IPS DF 19.7 (cell line): ENCODE measurements around the gene GAPVD1.
A peak's percentile ranks its signal among the peaks of the same experiment; 100 is the strongest.
"Not testable (repeated sequence)": the region's sequence is repeated elsewhere in the genome, so short reads cannot be mapped to it uniquely, and the experiment has no call there.

ENCODE experiments used
- DNase-seq: peaks from one replicate; pipeline ENCODE4 v3.0.0-alpha.2; 2013; ENCODE audit warnings: low read depth, low spot score

GAPVD1 gene

DNA sequence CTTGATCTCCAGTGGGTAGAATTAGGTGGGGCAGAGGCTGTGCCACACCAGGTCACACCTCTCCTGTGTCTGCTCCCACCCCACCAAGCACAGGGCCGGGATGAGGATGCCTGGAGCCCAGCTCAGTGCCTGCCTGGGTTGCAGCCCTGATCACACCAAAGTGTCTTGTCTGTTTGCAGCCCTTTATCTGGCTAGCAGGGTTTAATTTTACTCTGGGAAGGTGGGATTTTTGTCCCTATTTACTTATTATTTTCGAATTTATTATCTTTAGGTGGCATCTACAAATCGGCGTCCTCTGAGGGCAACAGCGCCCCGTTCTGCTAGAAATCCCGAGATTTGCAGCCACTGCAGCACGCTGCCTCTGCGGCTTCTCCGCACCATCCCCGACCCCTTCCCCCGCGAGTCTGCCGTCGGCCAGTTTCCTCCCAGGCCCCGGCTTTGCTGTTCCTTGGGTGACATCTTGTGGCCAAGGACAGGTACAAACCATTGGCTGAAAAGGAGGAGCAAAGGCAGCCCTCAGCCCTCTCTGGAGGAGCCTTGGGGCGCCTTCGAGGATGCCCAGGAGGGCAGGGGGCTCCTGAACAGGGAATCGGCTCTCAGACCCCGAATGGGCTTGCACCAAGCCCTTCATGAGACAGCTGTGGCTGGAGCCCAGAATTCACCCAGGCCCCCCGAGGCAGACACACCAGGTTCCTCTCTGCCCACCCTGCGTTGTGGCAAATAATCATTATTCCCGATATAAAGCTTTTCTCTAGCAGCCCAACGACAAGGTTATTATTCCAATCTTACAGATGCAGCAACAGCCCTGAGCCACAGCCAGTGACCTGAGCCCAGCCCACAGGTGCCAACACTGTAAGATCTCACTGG lies 113.0 kb downstream of the GAPVD1 start:
- DNase-seq, result peak; percentile 38

DNA sequence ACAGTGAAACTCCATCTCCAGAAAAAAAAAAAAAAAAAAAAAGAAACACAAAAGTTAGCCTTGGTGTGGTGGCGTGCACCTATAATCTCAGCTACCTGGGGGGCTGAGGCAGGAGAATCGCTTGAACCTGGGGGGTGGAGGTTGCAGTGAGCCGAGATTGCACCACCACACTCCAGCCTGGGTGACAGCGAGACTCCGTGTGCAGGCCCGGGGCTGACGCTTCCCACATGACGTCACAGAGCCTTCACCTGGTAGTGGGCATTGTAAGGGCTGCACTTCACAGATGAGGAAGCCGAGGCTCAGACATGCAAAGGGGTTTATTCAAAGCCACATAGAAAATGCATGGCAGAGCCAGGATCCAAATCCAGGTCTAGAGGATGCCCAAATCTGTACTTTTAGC lies 114.2 kb downstream of the GAPVD1 start:
- no peak for DNase-seq

DNA sequence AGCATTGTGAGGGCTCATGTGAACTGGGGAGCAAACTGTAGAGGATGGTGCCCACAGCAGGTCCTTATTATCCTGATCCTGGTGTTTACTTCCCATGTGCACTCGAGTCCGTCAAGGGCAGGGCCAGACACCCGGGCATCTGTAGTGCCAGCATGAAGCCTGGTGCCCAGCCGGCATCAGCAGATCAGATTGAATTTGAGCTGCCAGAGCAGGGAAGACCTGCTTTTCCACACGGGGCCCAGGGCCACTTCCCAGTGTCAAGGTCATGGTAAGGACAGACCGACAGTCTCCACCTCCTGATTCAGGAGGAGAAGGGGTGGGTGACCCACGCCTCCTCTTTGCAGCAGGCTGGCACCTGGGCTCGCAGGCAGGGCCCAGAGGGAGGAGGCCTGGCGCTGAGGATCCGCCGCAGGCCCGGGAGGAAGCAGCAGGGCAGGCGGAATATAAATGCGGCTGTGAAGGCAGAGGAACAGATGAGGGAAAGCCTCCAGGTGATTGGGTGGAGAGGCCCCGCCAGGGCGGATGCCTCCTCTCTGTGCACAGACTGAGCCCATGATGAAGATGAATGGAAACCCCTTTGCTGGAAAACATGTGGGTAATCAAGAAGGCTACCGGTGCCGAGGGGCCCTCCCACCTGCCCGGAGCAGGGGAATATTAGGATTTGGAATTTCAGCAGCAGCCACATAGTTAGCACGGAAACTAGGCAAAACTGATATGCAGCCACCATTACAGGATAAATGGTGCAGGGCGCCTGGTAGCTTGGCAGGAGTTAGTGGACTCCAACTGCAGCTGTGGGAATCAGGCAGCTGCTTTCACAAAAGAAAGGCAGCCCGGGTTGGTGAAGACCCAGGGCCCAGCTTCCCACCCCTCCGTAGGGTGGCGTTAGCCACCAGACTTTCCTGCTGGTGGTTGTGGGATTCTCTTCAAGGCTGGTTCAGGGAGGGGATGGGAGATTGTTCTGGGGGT lies 114.9 kb downstream of the GAPVD1 start:
- DNase-seq, result no peak

DNA sequence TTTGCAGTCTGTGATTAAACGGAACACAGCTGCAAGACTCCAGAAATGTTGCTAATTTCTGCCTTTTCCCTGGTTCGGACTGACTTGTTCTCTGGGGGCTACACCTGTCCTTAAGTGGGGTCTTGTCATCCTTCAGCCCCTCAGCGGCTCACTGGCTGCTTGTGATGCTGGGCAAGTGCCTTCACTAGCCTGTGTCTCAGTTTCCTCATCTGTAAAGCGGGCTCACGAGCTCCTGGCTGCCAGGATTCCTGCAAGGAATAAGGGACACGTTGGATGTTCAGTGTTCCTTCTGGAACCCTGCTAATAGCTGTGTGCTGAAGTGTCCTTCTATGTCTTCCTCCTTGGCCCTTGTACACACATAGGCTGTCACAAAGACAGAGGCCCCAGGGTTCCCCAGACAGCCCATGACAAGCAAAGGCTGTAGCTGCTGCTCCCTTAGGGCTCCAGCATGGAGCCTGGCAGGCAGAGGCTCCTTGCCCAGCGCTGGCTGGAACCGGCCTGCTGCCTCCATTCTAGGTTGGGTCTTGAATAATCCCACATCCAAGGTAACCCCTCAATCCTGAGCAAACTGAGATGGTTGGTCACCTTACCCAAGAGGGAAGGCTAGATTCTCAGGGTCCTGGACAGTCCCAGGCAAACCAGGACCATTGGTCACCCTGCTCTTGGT lies 116.1 kb downstream of the GAPVD1 start:
- no peak for DNase-seq

DNA sequence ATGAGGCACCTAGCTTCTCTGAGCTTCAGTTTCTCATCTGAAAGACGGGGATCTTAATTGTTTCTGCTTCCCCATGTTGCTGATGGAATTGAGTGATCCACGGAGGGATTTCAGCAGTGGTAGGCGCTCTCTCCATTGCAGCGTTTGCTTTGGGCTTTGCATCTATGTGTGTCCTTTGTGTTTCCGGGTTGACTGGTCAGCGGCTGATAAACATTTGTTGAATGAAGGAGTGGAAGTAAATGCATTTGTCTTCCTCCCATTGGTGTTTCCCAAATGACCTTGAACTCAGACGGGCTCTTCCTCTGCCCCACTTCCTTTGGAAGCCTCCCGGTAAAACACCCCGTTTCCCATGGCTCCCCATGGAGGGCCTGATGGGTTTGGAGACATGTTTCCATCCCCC lies 117.2 kb downstream of the GAPVD1 start:
- DNase-seq, result no peak

DNA sequence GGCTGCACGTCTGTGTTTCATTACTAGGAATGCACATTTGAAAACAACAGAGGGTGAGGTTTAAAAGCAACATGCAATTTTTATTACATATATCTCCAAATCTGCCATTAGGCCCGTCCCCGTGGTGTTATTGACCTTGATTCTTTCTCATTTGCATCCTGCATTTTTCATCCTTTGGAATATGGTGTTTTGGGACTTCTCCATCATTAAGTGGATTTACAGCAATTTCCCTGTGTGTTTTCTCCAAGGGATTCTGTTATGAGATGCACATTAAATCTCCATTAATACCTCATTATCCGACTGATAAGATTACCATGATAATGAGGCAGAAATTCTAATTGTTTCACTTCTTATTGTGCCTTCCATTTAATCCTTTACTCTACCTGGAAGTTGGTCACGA lies 117.6 kb downstream of the GAPVD1 start:
- DNase-seq, result no peak

DNA sequence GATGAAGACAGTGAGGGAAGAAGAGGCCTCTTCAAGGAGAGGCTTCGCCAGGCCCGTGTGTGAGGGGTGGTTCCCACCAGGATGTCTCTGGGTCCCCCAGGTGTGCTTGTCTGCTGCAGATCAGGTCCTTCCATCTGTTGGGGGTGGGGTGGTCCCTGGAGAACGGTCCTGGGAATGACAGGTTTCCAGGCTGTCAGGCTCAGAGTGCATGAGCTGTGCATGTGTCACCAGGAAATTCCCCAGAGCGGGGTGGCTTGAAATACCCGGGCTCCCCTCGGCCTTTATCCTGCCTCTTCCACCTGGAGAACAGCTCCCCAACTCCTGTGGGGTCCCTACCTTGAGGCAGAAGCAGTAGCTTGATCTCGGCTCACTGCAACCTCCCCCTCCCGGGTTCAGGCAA lies 118.8 kb downstream of the GAPVD1 start:
- DNase-seq, result no peak

- no peak for DNase-seq
These were observed 126.4 kb downstream of the GAPVD1 start for GRCh38 chr9:125387861-125388524.

DNA sequence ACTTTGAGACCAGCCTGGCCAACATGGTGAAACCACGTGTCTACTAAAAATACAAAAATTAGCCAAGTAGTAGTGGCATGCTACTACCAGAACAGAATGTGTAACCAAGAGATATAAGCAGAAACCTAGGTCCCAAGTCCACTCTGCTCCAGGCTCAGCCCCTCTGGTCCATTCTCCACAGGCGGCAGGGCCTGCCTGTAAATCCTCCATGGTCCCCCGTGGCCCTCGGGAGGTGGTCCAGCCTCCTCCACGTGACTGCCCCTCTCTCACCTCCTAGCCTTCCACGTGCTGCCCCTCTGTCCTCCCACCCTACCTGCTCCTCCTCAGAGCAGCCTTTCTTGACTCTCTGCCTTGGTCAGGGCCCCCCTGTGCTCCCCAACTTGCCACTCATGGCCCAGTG lies 127.4 kb downstream of the GAPVD1 start:
- DNase-seq, result no peak

GRCh38 chr9:125391704-125392103 lies 130.1 kb downstream of the GAPVD1 start:
- no peak for DNase-seq

GRCh38 chr9:125393426-125393825 lies 131.8 kb downstream of the GAPVD1 start:
- no peak for DNase-seq

DNA sequence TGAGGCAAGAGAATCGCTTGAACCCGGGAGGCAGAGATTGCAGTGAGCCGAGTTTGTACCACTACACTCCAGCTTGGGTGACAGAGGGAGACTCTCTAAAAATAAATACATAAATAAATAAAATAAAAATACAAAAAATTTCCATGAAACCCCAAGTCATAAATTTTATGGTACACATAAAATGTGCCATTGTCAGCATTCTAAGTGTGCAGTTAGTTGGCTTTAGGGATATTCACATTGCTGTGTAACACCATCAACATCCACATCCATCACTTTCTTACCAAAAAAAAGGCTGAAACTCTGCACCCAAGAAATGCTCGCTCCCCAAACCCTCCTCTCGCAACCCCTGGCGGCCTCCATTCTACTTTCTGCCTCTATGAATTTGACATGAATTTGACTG lies 135.2 kb downstream of the GAPVD1 start:
- DNase-seq, result no peak

DNA sequence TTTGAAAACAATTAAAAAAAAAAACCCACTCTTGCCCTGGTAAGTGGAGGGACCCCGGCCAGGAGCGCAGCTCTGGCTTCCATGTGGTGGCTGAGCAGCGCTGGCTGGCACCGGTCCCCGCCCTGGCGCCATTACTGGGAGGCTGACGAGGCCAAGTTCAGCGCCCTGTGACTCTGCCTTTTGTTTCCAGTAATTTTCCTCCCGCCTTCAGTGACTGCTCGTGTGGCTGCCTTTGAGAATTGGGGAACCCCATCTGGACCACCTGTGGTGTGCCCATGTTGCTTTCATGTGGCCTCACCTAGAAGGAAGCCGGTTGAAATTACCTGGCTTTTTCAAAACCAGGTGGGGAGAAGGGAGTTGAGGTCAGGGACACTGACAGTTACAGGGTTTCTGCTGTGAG lies 136.1 kb downstream of the GAPVD1 start:
- no peak for DNase-seq

DNA sequence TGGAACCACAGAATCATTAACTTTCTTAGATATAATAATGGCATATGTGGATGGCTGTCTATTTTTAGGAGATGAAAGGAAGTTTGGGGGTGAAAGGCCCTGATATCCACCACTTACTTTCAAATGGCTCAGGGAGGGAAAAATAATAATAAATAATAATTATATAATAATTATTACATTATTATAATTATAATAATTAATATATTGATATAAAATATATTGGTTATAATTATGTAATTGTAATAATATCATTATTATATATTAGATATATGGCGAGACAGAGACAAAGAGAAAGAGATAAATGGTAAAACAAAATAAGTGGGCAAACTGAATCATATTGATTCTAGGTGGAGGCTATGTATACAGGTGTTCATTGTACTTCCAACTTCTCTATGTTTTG lies 136.6 kb downstream of the GAPVD1 start:
- no peak for DNase-seq

GRCh38 chr9:125399165-125399564 lies 137.5 kb downstream of the GAPVD1 start:
- DNase-seq, result no peak

- DNase-seq, result no peak
These were observed 138.0 kb downstream of the GAPVD1 start for GRCh38 chr9:125399666-125400065.

- not testable (repeated sequence) for DNase-seq
These were observed 138.6 kb downstream of the GAPVD1 start for GRCh38 chr9:125400232-125400631.

DNA sequence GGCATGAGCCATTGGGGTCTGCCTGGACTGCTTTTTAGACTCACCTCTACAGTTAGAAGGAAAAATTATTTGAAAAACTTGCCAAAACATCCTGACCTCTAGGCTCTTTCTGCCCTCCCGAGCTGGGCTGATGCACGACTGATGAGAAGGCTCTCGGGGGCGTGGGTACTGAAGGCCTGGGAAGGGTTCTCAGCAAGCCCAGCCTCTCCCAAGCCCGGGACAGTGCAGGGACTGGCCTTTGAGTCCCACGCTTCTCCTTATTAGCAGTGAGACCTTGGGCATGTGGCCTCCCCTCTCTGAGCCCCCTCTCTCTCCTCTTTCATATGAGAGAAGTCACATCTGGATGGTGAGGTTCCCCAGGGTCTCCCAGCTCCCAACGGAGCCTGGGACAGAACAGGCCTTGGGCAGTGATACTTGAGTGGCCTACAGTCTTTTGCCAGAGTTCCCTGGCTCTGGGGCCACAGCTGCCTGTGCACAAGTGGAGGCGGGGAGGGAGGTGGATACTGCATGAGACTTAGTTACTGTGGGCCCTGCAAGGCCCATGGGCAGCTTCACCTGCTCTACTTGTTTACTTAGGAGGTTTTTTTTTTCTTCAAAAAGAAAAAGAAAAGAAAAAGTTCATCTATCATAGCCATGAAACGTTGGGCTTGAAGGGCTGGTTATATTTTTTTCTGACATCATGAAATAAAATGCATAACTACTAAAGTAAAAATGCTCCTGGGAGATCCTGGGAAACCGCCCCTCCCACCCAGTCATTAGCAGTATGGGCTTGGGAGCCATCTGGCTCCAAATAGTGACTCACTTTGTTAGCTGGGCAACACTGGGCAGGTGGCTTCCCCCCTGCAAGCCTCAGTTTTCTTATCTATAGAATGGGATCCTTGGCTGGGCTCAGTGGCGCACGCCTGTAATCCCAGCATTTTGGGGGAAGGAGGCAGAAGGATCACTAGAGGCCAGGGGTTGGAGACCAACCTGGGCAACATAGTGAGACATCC lies 139.4 kb downstream of the GAPVD1 start:
- DNase-seq, result no peak

- DNase-seq, result no peak
These were observed 143.1 kb downstream of the GAPVD1 start for GRCh38 chr9:125404733-125405132.
